Measurements from ENCODE around the gene CHMP2B. TPM values are rescaled to one million over a fixed set of nuclear protein-coding genes. Genes with fewer than 3 reads are reported as not detected.

The CHMP2B gene
- total RNA-seq, 1 experiment from 2014 or later, result 39.3 TPM

- no peaks in the 10 kb centered on the region for H3K79me2 ChIP-seq (ENCODE audit: insufficient read depth, low read length)
- no peak overlapping the region for H3K9ac ChIP-seq (ENCODE audit: extremely low read depth, insufficient read length, low read length)
- no peak overlapping the region for H3K14ac ChIP-seq (ENCODE audit: insufficient read depth, low read length)
- H4K91ac ChIP-seq (ENCODE audit: insufficient read length, low read depth, low read length), result no peak overlapping the region
- H3K23me2 ChIP-seq (ENCODE audit: insufficient read length, low read depth, low read length, poor library complexity, severe bottlenecking), result no peaks in the 10 kb centered on the region
- peaks cover 2% of the 10 kb centered on the region in 3 experiments; a peak in 3 of 7 replicates for H3K36me3 Mint-ChIP-seq (ENCODE audit: insufficient read depth in 1 of 3, low read depth in 3 of 3)
- peaks cover 4 to 5% of the 10 kb centered on the region in 2 experiments; a peak in 2 of 5 replicates for H3K9me3 Mint-ChIP-seq
- H2BK15ac ChIP-seq (ENCODE audit: low read depth, low read length), result no peak overlapping the region
- no peak overlapping the region for H3K4ac ChIP-seq (ENCODE audit: low read depth, low read length)
- no peaks in the 10 kb centered on the region for H4K20me1 ChIP-seq (ENCODE audit: control insufficient read depth, insufficient read depth, insufficient read length)
- no peak overlapping the region for H3K18ac ChIP-seq (ENCODE audit: insufficient read length, low read depth, low read length)
- no peak overlapping the region for H3K4me3 Mint-ChIP-seq
- H3K4me1 Mint-ChIP-seq, result peaks cover 3 to 6% of the 10 kb centered on the region in 2 experiments
- no peaks in the 10 kb centered on the region for H3K79me1 ChIP-seq (ENCODE audit: insufficient read depth, low read depth, low read length, poor library complexity, severe bottlenecking)
- H2BK12ac ChIP-seq (ENCODE audit: insufficient read length, low read depth, low read length), result no peak overlapping the region
- DNase-seq, result no peak
- no peak overlapping the region for H4K5ac ChIP-seq (ENCODE audit: insufficient read length, low read depth, low read length)
- H3T11ph ChIP-seq (ENCODE audit: low read length), result no peak overlapping the region
- no peak overlapping the region for H4K8ac ChIP-seq (replicated peaks; ENCODE audit: insufficient read length, low read depth, low read length)
- no peak overlapping the region for H3K4me2 ChIP-seq (ENCODE audit: insufficient read depth, insufficient read length, low read length)
- H3K4me1 ChIP-seq (ENCODE audit: insufficient read depth, low read length), result no peaks in the 10 kb centered on the region
- H3K27ac ChIP-seq (ENCODE audit: insufficient read length, low read depth, low read length), result no peak overlapping the region
- H2AFZ ChIP-seq (ENCODE audit: low read length), result no peak overlapping the region
- H2BK120ac ChIP-seq (ENCODE audit: low read depth, low read length, poor library complexity, severe bottlenecking), result no peak overlapping the region
- no peak overlapping the region for H2AK5ac ChIP-seq (ENCODE audit: insufficient read length, low read length)
- no peak overlapping the region for H3K56ac ChIP-seq (ENCODE audit: insufficient read length, low read depth, low read length)
- H2BK5ac ChIP-seq (ENCODE audit: insufficient read length, low read length), result no peak overlapping the region
- H2BK20ac ChIP-seq (ENCODE audit: low read depth, low read length, poor library complexity, severe bottlenecking), result no peak overlapping the region
- H3K27me3 ChIP-seq (ENCODE audit: insufficient read depth, low read length), result no peaks in the 10 kb centered on the region
- TF ChIP-seq CTCF (conservative IDR thresholded peaks at IDR 0.05), result no peak
- no peak overlapping the region for H3K23ac ChIP-seq (ENCODE audit: insufficient read length, low read depth, low read length)
- H3K9me3 ChIP-seq (ENCODE audit: control insufficient read depth, low read depth, low read length), result no peaks in the 10 kb centered on the region
- no peak overlapping the region; a peak in 1 of 7 replicates for H3K27ac Mint-ChIP-seq
- H3K27me3 Mint-ChIP-seq (ENCODE audit: low read depth), result no peaks in the 10 kb centered on the region
- WGBS (ENCODE audit: extremely low coverage, insufficient read length, low lambda C conversion rate), result no CpG with 5 or more reads among the region's 1 CpG
These were observed 25.4 kb upstream of the CHMP2B start for GRCh38 chr3:87201727-87202126.
